HL-60 (cell line): Measurements from ENCODE around the gene NCS1.

Source experiments
- DNase-seq, 2 experiments: peaks; one replicate each; pipeline ENCODE4 v3.0.0-alpha.2; 2010 to 2020; ENCODE audit warnings: low read depth in 1 of 2, low spot score in 1 of 2
- H3K27ac ChIP-seq: fragments of 250-450 bp; sonication (Bioruptor Pico); replicated peaks from 2 replicates; pipeline ENCODE4 v1.5.1; 2020; ENCODE audit warnings: mild to moderate bottlenecking, moderate library complexity
- H3K27me3 ChIP-seq: fragments of 250-450 bp; sonication (Bioruptor Pico); 2 replicates; pipeline ENCODE4 v1.5.1; 2021; ENCODE audit warnings: mild to moderate bottlenecking, moderate library complexity; ENCODE audit not compliant: insufficient read depth, poor library complexity, severe bottlenecking
- H3K4me3 ChIP-seq: replicated peaks from 2 replicates; pipeline ENCODE4 v1.5.1; 2011; ENCODE audit warnings: mild to moderate bottlenecking, control low read depth, low read length; ENCODE audit not compliant: insufficient read depth
- GABPA ChIP-seq: IDR thresholded peaks from 2 replicates; pipeline ENCODE4 v1.6.1; 2012; ENCODE audit warnings: low read depth
- POLR2AphosphoS5 ChIP-seq: IDR thresholded peaks from 2 replicates; pipeline ENCODE4 v1.6.1; 2012; ENCODE audit warnings: low read depth
- SPI1 ChIP-seq: IDR thresholded peaks from 2 replicates; pipeline ENCODE4 v1.6.1; 2012; ENCODE audit warnings: low read depth, mild to moderate bottlenecking, borderline replicate concordance
- TF ChIP-seq, protein P1 (sequence below): IDR thresholded peaks from 2 replicates; pipeline ENCODE4 v1.6.1; 2012; ENCODE audit warnings: low read depth; ENCODE audit not compliant: insufficient replicate concordance
- TF ChIP-seq, protein P2 (sequence below): IDR thresholded peaks from one replicate; pipeline ENCODE4 v1.5.1; 2011; ENCODE audit warnings: low read length, control low read depth, inconsistent platforms; ENCODE audit not compliant: insufficient read depth

Gene NCS1

DNA sequence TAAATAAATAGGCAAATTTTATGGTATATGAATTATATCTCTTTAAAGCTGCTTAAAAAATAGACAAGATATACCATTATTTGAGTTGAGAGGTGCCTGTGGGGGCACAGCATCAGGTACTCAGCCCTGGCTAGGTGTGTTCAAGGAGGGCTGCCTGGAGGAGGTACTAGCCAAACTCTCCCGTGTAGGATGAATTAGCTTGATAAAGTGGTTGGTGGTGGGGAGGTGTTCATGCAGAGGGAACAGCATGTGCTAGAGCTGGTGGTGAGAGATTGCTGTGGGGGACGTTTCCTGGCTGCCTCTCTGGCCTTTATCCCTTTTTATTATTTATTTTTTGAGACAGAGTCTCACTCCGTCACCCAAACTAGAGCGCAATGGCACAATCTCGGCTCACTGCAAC is 23.2 kb upstream of the NCS1 start:
- Histone ChIP-seq H3K27ac (no peak overlapping the region), H3K27me3 (peaks cover 9% of the 10 kb centered on the region), H3K4me3 (no peak overlapping the region)
- no peak for TF ChIP-seq GABPA
- TF ChIP-seq, protein P1, sequence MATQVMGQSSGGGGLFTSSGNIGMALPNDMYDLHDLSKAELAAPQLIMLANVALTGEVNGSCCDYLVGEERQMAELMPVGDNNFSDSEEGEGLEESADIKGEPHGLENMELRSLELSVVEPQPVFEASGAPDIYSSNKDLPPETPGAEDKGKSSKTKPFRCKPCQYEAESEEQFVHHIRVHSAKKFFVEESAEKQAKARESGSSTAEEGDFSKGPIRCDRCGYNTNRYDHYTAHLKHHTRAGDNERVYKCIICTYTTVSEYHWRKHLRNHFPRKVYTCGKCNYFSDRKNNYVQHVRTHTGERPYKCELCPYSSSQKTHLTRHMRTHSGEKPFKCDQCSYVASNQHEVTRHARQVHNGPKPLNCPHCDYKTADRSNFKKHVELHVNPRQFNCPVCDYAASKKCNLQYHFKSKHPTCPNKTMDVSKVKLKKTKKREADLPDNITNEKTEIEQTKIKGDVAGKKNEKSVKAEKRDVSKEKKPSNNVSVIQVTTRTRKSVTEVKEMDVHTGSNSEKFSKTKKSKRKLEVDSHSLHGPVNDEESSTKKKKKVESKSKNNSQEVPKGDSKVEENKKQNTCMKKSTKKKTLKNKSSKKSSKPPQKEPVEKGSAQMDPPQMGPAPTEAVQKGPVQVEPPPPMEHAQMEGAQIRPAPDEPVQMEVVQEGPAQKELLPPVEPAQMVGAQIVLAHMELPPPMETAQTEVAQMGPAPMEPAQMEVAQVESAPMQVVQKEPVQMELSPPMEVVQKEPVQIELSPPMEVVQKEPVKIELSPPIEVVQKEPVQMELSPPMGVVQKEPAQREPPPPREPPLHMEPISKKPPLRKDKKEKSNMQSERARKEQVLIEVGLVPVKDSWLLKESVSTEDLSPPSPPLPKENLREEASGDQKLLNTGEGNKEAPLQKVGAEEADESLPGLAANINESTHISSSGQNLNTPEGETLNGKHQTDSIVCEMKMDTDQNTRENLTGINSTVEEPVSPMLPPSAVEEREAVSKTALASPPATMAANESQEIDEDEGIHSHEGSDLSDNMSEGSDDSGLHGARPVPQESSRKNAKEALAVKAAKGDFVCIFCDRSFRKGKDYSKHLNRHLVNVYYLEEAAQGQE = no peak
- no peak for TF ChIP-seq POLR2AphosphoS5
- TF ChIP-seq, protein P2, sequence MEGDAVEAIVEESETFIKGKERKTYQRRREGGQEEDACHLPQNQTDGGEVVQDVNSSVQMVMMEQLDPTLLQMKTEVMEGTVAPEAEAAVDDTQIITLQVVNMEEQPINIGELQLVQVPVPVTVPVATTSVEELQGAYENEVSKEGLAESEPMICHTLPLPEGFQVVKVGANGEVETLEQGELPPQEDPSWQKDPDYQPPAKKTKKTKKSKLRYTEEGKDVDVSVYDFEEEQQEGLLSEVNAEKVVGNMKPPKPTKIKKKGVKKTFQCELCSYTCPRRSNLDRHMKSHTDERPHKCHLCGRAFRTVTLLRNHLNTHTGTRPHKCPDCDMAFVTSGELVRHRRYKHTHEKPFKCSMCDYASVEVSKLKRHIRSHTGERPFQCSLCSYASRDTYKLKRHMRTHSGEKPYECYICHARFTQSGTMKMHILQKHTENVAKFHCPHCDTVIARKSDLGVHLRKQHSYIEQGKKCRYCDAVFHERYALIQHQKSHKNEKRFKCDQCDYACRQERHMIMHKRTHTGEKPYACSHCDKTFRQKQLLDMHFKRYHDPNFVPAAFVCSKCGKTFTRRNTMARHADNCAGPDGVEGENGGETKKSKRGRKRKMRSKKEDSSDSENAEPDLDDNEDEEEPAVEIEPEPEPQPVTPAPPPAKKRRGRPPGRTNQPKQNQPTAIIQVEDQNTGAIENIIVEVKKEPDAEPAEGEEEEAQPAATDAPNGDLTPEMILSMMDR = no peak
- no peak for TF ChIP-seq SPI1
- no peak for DNase-seq

DNA sequence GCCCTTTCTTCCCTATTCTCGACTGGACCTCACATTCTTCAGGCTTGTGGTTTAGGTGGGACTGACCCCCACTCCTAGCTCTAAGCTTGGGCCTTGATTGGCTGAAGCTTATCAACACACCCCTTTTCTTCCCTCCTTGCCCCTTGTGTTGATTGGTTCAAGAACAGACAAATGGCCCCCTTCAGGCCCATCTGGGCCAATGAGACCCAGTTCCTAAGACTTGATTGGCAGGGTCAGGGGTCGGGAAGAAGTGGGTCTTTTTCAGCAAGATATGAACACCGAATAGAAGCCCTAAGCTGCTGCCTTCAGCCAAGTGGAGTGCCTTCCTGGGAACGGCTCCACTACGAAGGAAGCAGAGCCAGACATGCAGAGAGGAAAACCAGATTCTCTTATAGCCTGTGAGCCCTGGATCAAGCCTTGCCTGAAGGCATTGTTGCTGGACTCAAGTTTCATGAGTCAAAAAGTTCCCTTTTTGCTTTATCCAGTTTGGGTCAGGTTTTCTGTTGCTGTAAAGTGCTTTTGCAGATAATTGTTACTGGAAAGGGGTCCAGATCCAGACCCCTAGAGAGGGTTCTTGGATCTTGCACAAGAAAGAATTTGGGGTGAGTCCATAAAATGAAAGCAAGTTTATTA is 22.4 kb upstream of the NCS1 start:
- Histone ChIP-seq H3K27ac (no peak overlapping the region), H3K27me3 (peaks cover 4% of the 10 kb centered on the region), H3K4me3 (no peak overlapping the region)
- TF ChIP-seq GABPA (no peak), SPI1 (no peak), POLR2AphosphoS5 (no peak)
- TF ChIP-seq, protein P2 = no peak
- TF ChIP-seq, protein P1 = no peak
- no peak for DNase-seq

DNA sequence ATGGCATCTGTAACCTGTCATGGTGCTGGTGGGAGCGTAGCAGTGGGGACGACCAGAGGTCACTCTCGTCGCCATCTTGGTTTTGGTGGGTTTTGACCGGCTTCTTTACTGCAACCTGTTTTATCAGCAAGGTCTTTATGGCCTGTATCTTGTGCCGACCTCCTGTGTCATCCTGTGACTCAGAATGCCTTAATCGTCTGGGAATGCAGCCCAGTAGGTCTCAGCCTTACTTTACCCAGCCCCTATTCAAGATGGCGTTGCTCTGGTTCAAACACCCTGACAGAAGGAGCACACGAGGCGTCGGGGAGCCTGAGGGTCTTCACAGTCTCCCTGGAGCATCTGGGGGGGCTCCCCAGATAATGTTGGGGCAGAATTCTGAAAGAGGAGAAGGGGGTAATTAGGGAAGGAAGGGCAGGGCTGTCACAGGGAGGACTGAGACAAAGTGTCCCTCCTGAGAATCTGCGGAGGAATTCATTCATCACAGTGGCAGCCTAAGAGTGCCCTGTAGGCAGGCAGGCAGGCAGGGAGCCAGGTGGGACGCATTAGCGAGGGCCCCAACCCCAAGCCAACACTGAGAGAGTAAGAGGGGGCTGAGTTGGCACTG is 21.3 kb upstream of the NCS1 start:
- H3K4me3 ChIP-seq = no peak overlapping the region
- TF ChIP-seq POLR2AphosphoS5 (no peak), SPI1 (no peak)
- TF ChIP-seq, protein P1 = no peak
- DNase-seq = no peak
- H3K27ac ChIP-seq = no peak overlapping the region
- H3K27me3 ChIP-seq = no peaks in the 10 kb centered on the region
